Loucy (cell line): ENCODE data around the gene B4GALT2.

ENCODE experiments used
- CTCF ChIP-seq: fragments of 200-600 bp; sonication (generic); conservative IDR thresholded peaks from 2 replicates; pipeline ENCODE4 v1.5.1; 2014; ENCODE audit warnings: mild to moderate bottlenecking, antibody characterized with exemption, low read length
- EZH2phosphoT487 ChIP-seq: fragments of 200-600 bp; IDR thresholded peaks from 2 replicates; pipeline ENCODE4 v1.6.1; 2018; ENCODE audit warnings: antibody characterized with exemption, mild to moderate bottlenecking, moderate library complexity, borderline replicate concordance

GRCh38 chr1:43985984-43986595 is 7.1 kb downstream of the B4GALT2 start:
- TF ChIP-seq CTCF = no peak
- no peak for TF ChIP-seq EZH2phosphoT487
